Hepatocyte (in vitro differentiated cells): ENCODE measurements around the gene CDAN1. TPM values are rescaled to one million over a fixed set of nuclear protein-coding genes. Genes with fewer than 3 reads are reported as not detected.

Source experiments
- DNase-seq: peaks from one replicate; pipeline ENCODE4 v3.0.0-alpha.2; 2016; ENCODE audit warnings: low spot score
- H2AFZ ChIP-seq: fragments of 200-600 bp; sonication (generic); 2 replicates; pipeline ENCODE4 v1.6.0; 2016; ENCODE audit warnings: antibody characterized with exemption, mild to moderate bottlenecking
- H3K27ac ChIP-seq: fragments of 200-600 bp; sonication (generic); 2 replicates; pipeline ENCODE4 v1.5.1; 2016; ENCODE audit warnings: mild to moderate bottlenecking
- H3K27me3 ChIP-seq: fragments of 200-600 bp; sonication (generic); 2 replicates; pipeline ENCODE4 v1.6.1; 2016
- H3K36me3 ChIP-seq: fragments of 200-600 bp; sonication (generic); replicated peaks from 2 replicates; pipeline ENCODE4 v1.5.1; 2016; ENCODE audit warnings: low read depth; ENCODE audit not compliant: insufficient read depth
- H3K4me1 ChIP-seq: fragments of 200-600 bp; sonication (generic); 2 replicates; pipeline ENCODE4 v1.5.1; 2016; ENCODE audit warnings: mild to moderate bottlenecking, moderate library complexity; ENCODE audit not compliant: insufficient read depth
- H3K4me2 ChIP-seq: fragments of 200-600 bp; sonication (generic); 2 replicates; pipeline ENCODE4 v1.6.0; 2016
- H3K4me3 ChIP-seq: fragments of 200-600 bp; sonication (generic); 2 replicates; pipeline ENCODE4 v1.5.1; 2016; ENCODE audit warnings: mild to moderate bottlenecking
- H3K79me2 ChIP-seq: fragments of 200-600 bp; sonication (generic); 2 replicates; pipeline ENCODE4 v1.6.0; 2017; ENCODE audit warnings: mild to moderate bottlenecking
- H3K9me2 ChIP-seq: fragments of 200-600 bp; sonication (generic); replicated peaks from 2 replicates; pipeline ENCODE4 v1.6.0; 2017; ENCODE audit warnings: mild to moderate bottlenecking; ENCODE audit not compliant: insufficient read depth
- H3K9me3 ChIP-seq: fragments of 200-600 bp; sonication (generic); 2 replicates; pipeline ENCODE4 v1.5.1; 2016; ENCODE audit warnings: low read depth, mild to moderate bottlenecking
- H4K20me1 ChIP-seq: fragments of 200-600 bp; sonication (generic); 2 replicates; pipeline ENCODE4 v1.6.0; 2016; ENCODE audit warnings: mild to moderate bottlenecking; ENCODE audit not compliant: insufficient read depth, poor library complexity, severe bottlenecking
- CTCF ChIP-seq: fragments of 200-600 bp; sonication (generic); IDR thresholded peaks from 2 replicates; pipeline ENCODE4 v1.5.1; 2016; ENCODE audit warnings: antibody characterized with exemption, mild to moderate bottlenecking; ENCODE audit not compliant: poor library complexity
- EZH2 ChIP-seq: fragments of 200-600 bp; sonication (generic); IDR thresholded peaks from 2 replicates; pipeline ENCODE4 v1.6.1; 2016; ENCODE audit warnings: antibody characterized with exemption, mild to moderate bottlenecking, borderline replicate concordance
- EZH2phosphoT487 ChIP-seq: fragments of 200-600 bp; sonication (generic); IDR thresholded peaks from one replicate; pipeline ENCODE4 v1.6.1; 2018; ENCODE audit warnings: antibody characterized with exemption, mild to moderate bottlenecking, low read depth, moderate library complexity; ENCODE audit not compliant: unreplicated experiment, severe bottlenecking
- WGBS: methylation state at CpG from one replicate; pipeline ENCODE4 v1.1.6; 2016; ENCODE audit warnings: low lambda C conversion rate; ENCODE audit errors: missing lambda C conversion rate; 5-methylcytosine and 5-hydroxymethylcytosine counted together
- polyA plus RNA-seq: library from polyadenylated mRNA; unstranded; fragments of >200 nt; fragmentation: Nextera tagmentation; extraction: Ambion mirVana; gene quantifications from 2 replicates; pipeline ENCODE4 v1.2.1, GENCODE V29; 2016
- total RNA-seq: library from RNA; depleted of rRNA; stranded (reverse); fragments of >200 nt; gene quantifications from 2 replicates; pipeline ENCODE4 v1.2.3, GENCODE V29; 2014

Gene CDAN1
- total and polyA plus RNA-seq, 2 experiments from 2014 or later: 12.3 to 13.9 TPM

- no peak overlapping the region for H3K4me3 ChIP-seq
- no peaks in the 10 kb centered on the region for H4K20me1 ChIP-seq
- no peaks in the 10 kb centered on the region for H3K79me2 ChIP-seq
- no peak overlapping the region for H3K27ac ChIP-seq
- no peak for DNase-seq
- WGBS: 91% methylated on average over 11 of the region's 11 CpGs
- H3K4me2 ChIP-seq: no peak overlapping the region
- no peaks in the 10 kb centered on the region for H3K4me1 ChIP-seq
- H3K27me3 ChIP-seq: no peaks in the 10 kb centered on the region
- H2AFZ ChIP-seq: no peak overlapping the region
- H3K9me2 ChIP-seq: no peaks in the 10 kb centered on the region
- TF ChIP-seq EZH2: no peak
- TF ChIP-seq CTCF: no peak
- TF ChIP-seq EZH2phosphoT487: no peak
- no peaks in the 10 kb centered on the region for H3K36me3 ChIP-seq
- H3K9me3 ChIP-seq: no peaks in the 10 kb centered on the region
Measured at GRCh38 chr15:42726114-42726513, 10.8 kb downstream of the CDAN1 start.

DNA sequence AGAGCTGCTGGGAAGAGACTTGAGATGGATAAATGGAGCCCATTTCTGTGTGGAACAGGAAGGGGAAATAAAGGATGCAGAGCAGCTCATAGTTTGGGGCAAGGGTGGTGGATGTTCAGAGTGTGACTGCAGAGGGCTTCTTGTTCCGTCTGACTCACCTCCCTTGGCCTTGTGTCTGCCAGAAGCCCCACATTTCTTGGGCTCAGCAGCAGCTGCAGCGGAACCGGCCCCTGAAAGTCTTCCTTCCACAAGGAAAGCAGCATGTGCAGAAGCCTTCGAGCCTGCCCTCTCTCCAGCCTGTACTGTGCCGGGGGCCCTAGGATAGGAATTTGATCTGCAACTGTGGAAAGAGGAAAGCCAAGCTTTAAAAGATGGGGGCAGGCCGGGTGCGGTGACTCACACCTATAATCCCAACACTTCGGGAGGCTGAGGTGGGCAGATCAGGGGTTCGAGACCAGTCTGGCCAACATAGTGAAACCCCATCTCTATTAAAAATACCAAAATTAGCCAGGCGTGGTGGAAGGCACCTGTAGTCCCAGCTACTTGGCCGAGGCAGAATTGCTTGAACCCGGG is 11.5 kb downstream of the CDAN1 start:
- Histone ChIP-seq H3K27me3 (no peaks in the 10 kb centered on the region), H4K20me1 (no peaks in the 10 kb centered on the region), H3K9me3 (no peaks in the 10 kb centered on the region), H3K79me2 (no peaks in the 10 kb centered on the region), H3K36me3 (no peaks in the 10 kb centered on the region), H3K4me3 (no peak overlapping the region), H3K9me2 (no peaks in the 10 kb centered on the region), H3K4me2 (no peak overlapping the region), H3K4me1 (no peaks in the 10 kb centered on the region), H2AFZ (no peak overlapping the region), H3K27ac (no peak overlapping the region)
- TF ChIP-seq EZH2: no peak
- no peak for TF ChIP-seq CTCF
- TF ChIP-seq EZH2phosphoT487: no peak
- no peak for DNase-seq
- WGBS: 90% methylated on average over 12 of the region's 12 CpGs

DNA sequence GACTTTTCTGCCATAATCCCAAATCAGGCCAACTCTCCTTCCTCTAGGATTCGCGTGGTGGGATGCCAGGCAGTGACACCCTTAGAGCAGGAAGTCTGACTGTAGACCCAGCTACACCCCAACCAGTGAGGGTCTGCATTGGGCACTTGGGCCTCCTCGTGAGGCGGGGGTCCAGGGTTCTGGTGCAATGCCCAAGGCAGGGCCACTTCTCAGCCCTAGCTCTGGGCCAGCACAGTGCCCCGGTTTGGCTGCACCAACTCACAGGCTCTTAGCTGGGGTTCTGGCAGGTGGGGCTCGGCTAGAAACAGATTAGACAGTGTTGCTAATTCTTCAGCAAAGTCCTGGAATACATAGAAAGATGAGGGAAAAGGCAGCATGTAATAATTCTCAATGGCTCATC is 12.7 kb downstream of the CDAN1 start:
- Histone ChIP-seq H3K27ac (no peak overlapping the region), H4K20me1 (no peaks in the 10 kb centered on the region), H3K4me1 (no peaks in the 10 kb centered on the region), H3K27me3 (no peaks in the 10 kb centered on the region), H3K79me2 (no peaks in the 10 kb centered on the region), H3K9me3 (no peaks in the 10 kb centered on the region), H3K4me2 (no peak overlapping the region), H3K36me3 (no peaks in the 10 kb centered on the region), H3K9me2 (no peaks in the 10 kb centered on the region), H2AFZ (no peak overlapping the region), H3K4me3 (no peak overlapping the region)
- TF ChIP-seq CTCF (no peak), EZH2 (no peak), EZH2phosphoT487 (no peak)
- DNase-seq: no peak
- WGBS: 95% methylated on average over 6 of the region's 6 CpGs

GRCh38 chr15:42723068-42723467 is 13.9 kb downstream of the CDAN1 start:
- Histone ChIP-seq H4K20me1 (no peaks in the 10 kb centered on the region), H3K36me3 (no peaks in the 10 kb centered on the region), H3K27ac (no peak overlapping the region), H3K4me2 (no peak overlapping the region), H3K9me2 (no peaks in the 10 kb centered on the region), H2AFZ (no peak overlapping the region), H3K27me3 (no peaks in the 10 kb centered on the region), H3K4me1 (no peaks in the 10 kb centered on the region), H3K4me3 (no peak overlapping the region), H3K9me3 (no peaks in the 10 kb centered on the region), H3K79me2 (no peaks in the 10 kb centered on the region)
- WGBS: 94% methylated on average over 4 of the region's 4 CpGs
- no peak for DNase-seq
- TF ChIP-seq CTCF (no peak), EZH2 (no peak), EZH2phosphoT487 (no peak)
